K562 (cell line): ENCODE results near the gene CFAP221.

Source experiments
- EP300 ChIP-seq: IDR thresholded peaks from 2 replicates; pipeline ENCODE4 v1.6.1; 2012; ENCODE audit warnings: low read length, improper control_type of control experiment
- FOXK1 ChIP-seq: sonication (generic); formaldehyde crosslinking; IDR thresholded peaks from 2 replicates; pipeline ENCODE4 v1.8.0; 2022; ENCODE audit warnings: missing genetic modification reagents, mild to moderate bottlenecking, borderline replicate concordance
- MEF2A ChIP-seq: IDR thresholded peaks from 2 replicates; pipeline ENCODE4 v1.6.1; 2011; ENCODE audit warnings: low read depth, mild to moderate bottlenecking, low read length, moderate library complexity; ENCODE audit not compliant: control insufficient read depth
- POLR2A ChIP-seq: fragments of 450-650 bp; conservative IDR thresholded peaks from 2 replicates; pipeline ENCODE4 v1.6.1; 2016
- RAD21 ChIP-seq, 2 experiments: fragments of 250-450 bp in 1 of 2; fragments of 450-650 bp in 1 of 2; sonication (Bioruptor Pico) in 1 of 2; formaldehyde crosslinking in 1 of 2; IDR thresholded peaks in 1 of 2; conservative IDR thresholded peaks in 1 of 2; 2 replicates each; pipeline versions ENCODE4 v1.4.0 to v1.8.0; 2020 to 2022; ENCODE audit warnings: mild to moderate bottlenecking in 2 of 2, moderate library complexity in 1 of 2
- SP2 ChIP-seq: IDR thresholded peaks from 2 replicates; pipeline ENCODE4 v1.6.1; 2011; ENCODE audit warnings: mild to moderate bottlenecking, low read depth, low read length, moderate library complexity; ENCODE audit not compliant: poor library complexity, severe bottlenecking; ENCODE audit errors: extremely low read depth
- TBP ChIP-seq: optimal IDR thresholded peaks from 2 replicates; pipeline ENCODE3; 2011; ENCODE audit warnings: low read depth, low read length, improper control_type of control experiment
- ZNF175 ChIP-seq: fragments of 200-800 bp; sonication (Bioruptor generic); IDR thresholded peaks from 2 replicates; pipeline ENCODE4 v1.6.1; 2016; ENCODE audit warnings: low read depth, mild to moderate bottlenecking, missing genetic modification characterization, missing compliant biosample characterization
- TF ChIP-seq, protein P1 (sequence below), 3 experiments: IDR thresholded peaks in 2 of 3; conservative IDR thresholded peaks in 1 of 3; 2 replicates each; pipeline ENCODE4 v1.5.1; 2011 to 2012; ENCODE audit warnings: low read length in 3 of 3, mild to moderate bottlenecking in 3 of 3, control low read depth in 2 of 3, improper control_type of control experiment in 1 of 3, inconsistent platforms in 1 of 3, low read depth in 1 of 3, mixed read lengths in 1 of 3, moderate library complexity in 1 of 3; ENCODE audit not compliant: insufficient read depth in 2 of 3
- TF ChIP-seq, protein P2 (sequence below), 2 experiments: fragments of 250-450 bp in 1 of 2; fragments of 450-650 bp in 1 of 2; sonication (Bioruptor Pico) in 1 of 2; IDR thresholded peaks; 2 replicates each; pipeline versions ENCODE4 v1.6.1 to v1.8.0; 2016 to 2021; ENCODE audit warnings: mild to moderate bottlenecking in 2 of 2, moderate library complexity in 2 of 2, missing compliant biosample characterization in 1 of 2, missing genetic modification characterization in 1 of 2

DNA sequence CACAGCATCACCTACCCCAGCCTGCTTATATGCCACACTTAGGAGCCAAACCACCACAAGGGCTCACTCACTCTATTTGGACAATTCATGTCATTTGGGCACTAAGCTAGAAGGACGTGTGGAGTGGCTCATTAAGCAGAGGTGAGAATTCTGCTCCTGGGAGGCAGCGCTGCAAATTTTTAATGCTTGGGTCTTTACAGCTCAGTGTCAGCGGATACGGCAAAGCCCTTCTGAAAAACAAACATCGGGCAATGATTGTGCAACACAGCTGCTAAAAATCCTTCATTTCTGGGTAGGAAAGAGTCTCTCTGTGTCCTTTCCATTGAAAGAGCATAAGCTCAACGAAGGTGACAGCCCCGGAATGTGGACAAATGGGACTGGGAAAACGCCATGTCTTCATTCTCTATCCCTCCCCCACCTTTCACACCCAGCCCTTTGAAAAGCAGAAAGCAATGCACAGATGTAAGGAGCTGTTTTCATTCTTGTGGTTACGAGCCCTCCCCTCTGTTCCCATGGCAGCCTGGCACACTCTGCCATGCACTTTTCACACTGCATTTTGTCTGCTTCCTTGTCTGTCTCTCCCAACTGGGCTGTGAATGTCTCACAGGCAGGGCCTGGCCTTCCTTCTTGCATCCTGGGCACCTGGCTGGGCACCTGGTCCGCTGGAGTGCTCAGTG lies 150.7 kb downstream of the CFAP221 start:
- TF ChIP-seq ZNF175 (CRISPR knock-in tag), result no peak
- no peak for TF ChIP-seq POLR2A
- TF ChIP-seq RAD21 (CRISPR knock-in tag; conservative IDR thresholded peaks at IDR 0.05 in 1 of 2, IDR thresholded peaks at IDR 0.05 in 1 of 2), result no peak
- TF ChIP-seq SP2, result no peak
- no peak for TF ChIP-seq MEF2A
- no peak for TF ChIP-seq EP300
- TF ChIP-seq, protein P1, sequence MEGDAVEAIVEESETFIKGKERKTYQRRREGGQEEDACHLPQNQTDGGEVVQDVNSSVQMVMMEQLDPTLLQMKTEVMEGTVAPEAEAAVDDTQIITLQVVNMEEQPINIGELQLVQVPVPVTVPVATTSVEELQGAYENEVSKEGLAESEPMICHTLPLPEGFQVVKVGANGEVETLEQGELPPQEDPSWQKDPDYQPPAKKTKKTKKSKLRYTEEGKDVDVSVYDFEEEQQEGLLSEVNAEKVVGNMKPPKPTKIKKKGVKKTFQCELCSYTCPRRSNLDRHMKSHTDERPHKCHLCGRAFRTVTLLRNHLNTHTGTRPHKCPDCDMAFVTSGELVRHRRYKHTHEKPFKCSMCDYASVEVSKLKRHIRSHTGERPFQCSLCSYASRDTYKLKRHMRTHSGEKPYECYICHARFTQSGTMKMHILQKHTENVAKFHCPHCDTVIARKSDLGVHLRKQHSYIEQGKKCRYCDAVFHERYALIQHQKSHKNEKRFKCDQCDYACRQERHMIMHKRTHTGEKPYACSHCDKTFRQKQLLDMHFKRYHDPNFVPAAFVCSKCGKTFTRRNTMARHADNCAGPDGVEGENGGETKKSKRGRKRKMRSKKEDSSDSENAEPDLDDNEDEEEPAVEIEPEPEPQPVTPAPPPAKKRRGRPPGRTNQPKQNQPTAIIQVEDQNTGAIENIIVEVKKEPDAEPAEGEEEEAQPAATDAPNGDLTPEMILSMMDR (IDR thresholded peaks at IDR 0.05 in 2 of 3, conservative IDR thresholded peaks at IDR 0.05 in 1 of 3; ENCODE audit: insufficient read depth in 2 of 3, low read depth in 1 of 3, low read length in 3 of 3), result no peak
- no peak for TF ChIP-seq FOXK1 (CRISPR knock-in tag)
- TF ChIP-seq TBP, result no peak
- TF ChIP-seq, protein P2, sequence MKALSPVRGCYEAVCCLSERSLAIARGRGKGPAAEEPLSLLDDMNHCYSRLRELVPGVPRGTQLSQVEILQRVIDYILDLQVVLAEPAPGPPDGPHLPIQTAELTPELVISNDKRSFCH (CRISPR knock-in tag; IDR thresholded peaks at IDR 0.05), result no peak
- TF ChIP-seq, protein P2 (tag; IDR thresholded peaks at IDR 0.05), result no peak
